ENCODE data around the gene NEK6.

- TF ChIP-seq, protein P1, sequence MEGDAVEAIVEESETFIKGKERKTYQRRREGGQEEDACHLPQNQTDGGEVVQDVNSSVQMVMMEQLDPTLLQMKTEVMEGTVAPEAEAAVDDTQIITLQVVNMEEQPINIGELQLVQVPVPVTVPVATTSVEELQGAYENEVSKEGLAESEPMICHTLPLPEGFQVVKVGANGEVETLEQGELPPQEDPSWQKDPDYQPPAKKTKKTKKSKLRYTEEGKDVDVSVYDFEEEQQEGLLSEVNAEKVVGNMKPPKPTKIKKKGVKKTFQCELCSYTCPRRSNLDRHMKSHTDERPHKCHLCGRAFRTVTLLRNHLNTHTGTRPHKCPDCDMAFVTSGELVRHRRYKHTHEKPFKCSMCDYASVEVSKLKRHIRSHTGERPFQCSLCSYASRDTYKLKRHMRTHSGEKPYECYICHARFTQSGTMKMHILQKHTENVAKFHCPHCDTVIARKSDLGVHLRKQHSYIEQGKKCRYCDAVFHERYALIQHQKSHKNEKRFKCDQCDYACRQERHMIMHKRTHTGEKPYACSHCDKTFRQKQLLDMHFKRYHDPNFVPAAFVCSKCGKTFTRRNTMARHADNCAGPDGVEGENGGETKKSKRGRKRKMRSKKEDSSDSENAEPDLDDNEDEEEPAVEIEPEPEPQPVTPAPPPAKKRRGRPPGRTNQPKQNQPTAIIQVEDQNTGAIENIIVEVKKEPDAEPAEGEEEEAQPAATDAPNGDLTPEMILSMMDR (IDR thresholded peaks at IDR 0.05): no peak
- TF ChIP-seq POLR2A (IDR thresholded peaks at IDR 0.05): no peak
These were observed 10.9 kb downstream of the NEK6 start for GRCh38 chr9:124268661-124269060.

Measured in body of pancreas (tissue), 4 donors.